HG03442 (cell line): ENCODE data around the gene MOBP.

Experiments used
- ATAC-seq: cut with Tn5 transposase; IDR thresholded peaks from one replicate; pipeline ENCODE4 v1.9.1; 2021; ENCODE audit warnings: mild to moderate bottlenecking, moderate library complexity; ENCODE audit not compliant: unreplicated experiment

The MOBP gene

GRCh38 chr3:39491733-39492350, 24.4 kb downstream of the MOBP start:
- ATAC-seq, result no peak

- ATAC-seq, result no peak
Observed at GRCh38 chr3:39494781-39495180, 27.3 kb downstream of the MOBP start.

GRCh38 chr3:39497753-39498152, 30.3 kb downstream of the MOBP start:
- no peak for ATAC-seq

GRCh38 chr3:39499651-39500273, 32.3 kb downstream of the MOBP start:
- no peak for ATAC-seq

- no peak for ATAC-seq
Observed at GRCh38 chr3:39501059-39501458, 33.6 kb downstream of the MOBP start.

GRCh38 chr3:39501968-39502837, 34.7 kb downstream of the MOBP start:
- ATAC-seq, result no peak

- ATAC-seq, result no peak
Observed at GRCh38 chr3:39502838-39503145, 35.3 kb downstream of the MOBP start.

- ATAC-seq, result no peak
Observed at GRCh38 chr3:39505866-39506742, 38.6 kb downstream of the MOBP start.

GRCh38 chr3:39506863-39507262, 39.4 kb downstream of the MOBP start:
- ATAC-seq, result no peak

- ATAC-seq, result no peak
Observed at GRCh38 chr3:39513791-39514369, 46.4 kb downstream of the MOBP start.

GRCh38 chr3:39515681-39516441, 48.4 kb downstream of the MOBP start:
- no peak for ATAC-seq

GRCh38 chr3:39519103-39519502, 51.6 kb downstream of the MOBP start:
- no peak for ATAC-seq

- ATAC-seq, result no peak
Observed at GRCh38 chr3:39519554-39520288, 52.2 kb downstream of the MOBP start.

GRCh38 chr3:39521456-39521855, 54.0 kb downstream of the MOBP start:
- ATAC-seq, result no peak

- no peak for ATAC-seq
Observed at GRCh38 chr3:39524107-39524506, 56.6 kb downstream of the MOBP start.

- no peak for ATAC-seq
Observed at GRCh38 chr3:39528844-39529243, 61.4 kb downstream of the MOBP start.

GRCh38 chr3:39529577-39529976, 62.1 kb downstream of the MOBP start:
- ATAC-seq, result no peak

GRCh38 chr3:39531066-39531465, 63.6 kb downstream of the MOBP start:
- no peak for ATAC-seq

GRCh38 chr3:39531665-39532064, 64.2 kb downstream of the MOBP start:
- ATAC-seq, result no peak
